A549 (cell line): ENCODE measurements around the gene KCP. TPM values are rescaled to one million over a fixed set of nuclear protein-coding genes. Genes with fewer than 3 reads are reported as not detected.

Source experiments
- ATAC-seq, 2 experiments: fragments of 200-7000 bp in 1 of 2; fragments of >200 bp in 1 of 2; cut with Nextera tagmentation in 1 of 2; cut with Tn5 transposase in 1 of 2; 3 replicates each; pipeline versions ENCODE4 v1.8.0 to v1.9.1; 2018 to 2020; ENCODE audit warnings: mild to moderate bottlenecking in 1 of 2, moderate library complexity in 1 of 2
- CTCF ChIA-PET: fragments of 300-600 bp; sonication (Branson Sonifier 250); formaldehyde crosslinking; extraction: SDS; loops from one replicate; lab custom pipeline; 2021; ENCODE audit warnings: antibody characterized with exemption, inconsistent platforms; lab: Yijun Ruan, JAX
- POLR2A ChIA-PET: fragments of 350-600 bp; formaldehyde crosslinking; extraction: SDS; loops from one replicate; lab custom pipeline; 2021; ENCODE audit warnings: antibody characterized with exemption, inconsistent platforms; lab: Yijun Ruan, JAX
- DNase-seq, 2 experiments: peaks; one replicate each; pipeline versions ENCODE4 v3.0.0 to v3.0.0-alpha.2; 2011 to 2016; ENCODE audit warnings: low read depth in 1 of 2, low spot score in 1 of 2
- FAIRE-seq: peaks from 2 replicates; lab custom pipeline; 2011; peaks lifted over from hg19 to GRCh38; lab: Jason Lieb, UNC
- H3K27ac ChIP-seq, 2 experiments: fragments of >200 bp; sonication (Bioruptor Twin); formaldehyde crosslinking; 3 replicates each; pipeline ENCODE4 v1.5.1; 2016 to 2017
- H3K4me1 ChIP-seq: fragments of >200 bp; sonication (Bioruptor Twin); formaldehyde crosslinking; 3 replicates; pipeline ENCODE4 v1.6.1; 2016
- H3K4me2 ChIP-seq: fragments of >200 bp; sonication (Bioruptor Twin); formaldehyde crosslinking; 3 replicates; pipeline ENCODE4 v1.6.1; 2016
- H3K4me3 ChIP-seq: fragments of >200 bp; sonication (Bioruptor Twin); formaldehyde crosslinking; 3 replicates; pipeline ENCODE4 v1.5.1; 2016
- H3K9me3 ChIP-seq: fragments of >200 bp; sonication (Bioruptor Twin); formaldehyde crosslinking; 3 replicates; pipeline ENCODE4 v1.6.1; 2016
- ATOH8 ChIP-seq: fragments of 250-450 bp; sonication (Bioruptor Pico); IDR thresholded peaks from 2 replicates; pipeline ENCODE4 v1.5.0; 2020; ENCODE audit warnings: low read depth, mild to moderate bottlenecking, moderate library complexity
- BCL3 ChIP-seq: fragments of >200 bp; sonication (Bioruptor Twin); formaldehyde crosslinking; IDR thresholded peaks from 3 replicates; pipeline ENCODE4 v1.6.1; 2016
- BHLHE40 ChIP-seq: IDR thresholded peaks from 2 replicates; pipeline ENCODE4 v1.6.1; 2012; ENCODE audit warnings: low read depth, low read length, inconsistent platforms
- CBX2 ChIP-seq: fragments of 200-600 bp; sonication (generic); IDR thresholded peaks from 2 replicates; pipeline ENCODE4 v1.6.1; 2016; ENCODE audit warnings: low read depth, mild to moderate bottlenecking, borderline replicate concordance
- CEBPB ChIP-seq, 2 experiments: fragments of >200 bp in 1 of 2; sonication (Bioruptor Twin) in 1 of 2; formaldehyde crosslinking in 1 of 2; IDR thresholded peaks; 2 replicates each; pipeline ENCODE4 v1.6.1; 2012 to 2016
- CHD2 ChIP-seq: fragments of 150-350 bp; IDR thresholded peaks from 2 replicates; pipeline ENCODE4 v1.6.1; 2014; ENCODE audit warnings: low read length; ENCODE audit not compliant: partially characterized antibody
- E2F6 ChIP-seq: IDR thresholded peaks from 2 replicates; pipeline ENCODE4 v1.6.1; 2012; ENCODE audit warnings: low read depth, borderline replicate concordance
- EP300 ChIP-seq, 2 experiments: fragments of >200 bp; sonication (Bioruptor Twin); formaldehyde crosslinking; IDR thresholded peaks; 2 replicates in 1 of 2; 3 replicates in 1 of 2; pipeline ENCODE4 v1.6.1; 2016 to 2017
- FOSB ChIP-seq: fragments of 250-450 bp; sonication (Bioruptor Pico); IDR thresholded peaks from 2 replicates; pipeline ENCODE4 v1.5.0; 2020; ENCODE audit warnings: mild to moderate bottlenecking, moderate library complexity
- HDAC2 ChIP-seq: fragments of 200-600 bp; sonication (generic); IDR thresholded peaks from 2 replicates; pipeline ENCODE4 v1.6.1; 2016
- HEYL ChIP-seq: fragments of 250-450 bp; sonication (Bioruptor Pico); IDR thresholded peaks from 2 replicates; pipeline ENCODE4 v1.8.0; 2021; ENCODE audit warnings: mild to moderate bottlenecking, moderate library complexity
- HOXB13 ChIP-seq: fragments of 250-450 bp; sonication (Bioruptor Pico); IDR thresholded peaks from 2 replicates; pipeline ENCODE4 v1.5.0; 2020; ENCODE audit warnings: low read depth, mild to moderate bottlenecking, moderate library complexity
- MAFK ChIP-seq: fragments of 450-650 bp; IDR thresholded peaks from 2 replicates; pipeline ENCODE4 v1.6.1; 2014; ENCODE audit not compliant: partially characterized antibody
- MAZ ChIP-seq: fragments of 150-350 bp; IDR thresholded peaks from 2 replicates; pipeline ENCODE4 v1.6.1; 2014; ENCODE audit warnings: antibody characterized with exemption, low read depth, low read length, borderline replicate concordance
- MYC ChIP-seq: IDR thresholded peaks from 2 replicates; pipeline ENCODE4 v1.6.1; 2012; ENCODE audit warnings: mild to moderate bottlenecking, inconsistent platforms, low read length, improper control_type of control experiment, borderline replicate concordance
- NR3C1 ChIP-seq: fragments of >200 bp; sonication (Bioruptor Twin); formaldehyde crosslinking; IDR thresholded peaks from 3 replicates; pipeline ENCODE4 v1.6.1; 2017
- POLR2AphosphoS2 ChIP-seq: conservative IDR thresholded peaks from 2 replicates; pipeline ENCODE4 v1.6.1; 2012; ENCODE audit warnings: low read length, improper control_type of control experiment, inconsistent platforms
- RARB ChIP-seq: fragments of 250-450 bp; sonication (Bioruptor Pico); IDR thresholded peaks from 2 replicates; pipeline ENCODE4 v1.8.0; 2021; ENCODE audit warnings: mild to moderate bottlenecking, moderate library complexity
- RCOR1 ChIP-seq: fragments of 150-350 bp; IDR thresholded peaks from 2 replicates; pipeline ENCODE4 v1.6.1; 2014; ENCODE audit warnings: antibody characterized with exemption, low read length, low read depth
- RFX5 ChIP-seq: fragments of 450-650 bp; IDR thresholded peaks from 2 replicates; pipeline ENCODE4 v1.7.1; 2014; ENCODE audit warnings: antibody characterized with exemption, mild to moderate bottlenecking, moderate library complexity
- SREBF2 ChIP-seq: fragments of 450-650 bp; IDR thresholded peaks from 2 replicates; pipeline ENCODE4 v1.6.1; 2014; ENCODE audit warnings: mild to moderate bottlenecking, moderate library complexity
- USF2 ChIP-seq: fragments of 450-650 bp; IDR thresholded peaks from 2 replicates; pipeline ENCODE4 v1.6.1; 2014; ENCODE audit warnings: antibody characterized with exemption
- ZFP36 ChIP-seq: fragments of 450-650 bp; IDR thresholded peaks from 2 replicates; pipeline ENCODE4 v1.6.1; 2014; ENCODE audit warnings: borderline replicate concordance; ENCODE audit not compliant: partially characterized antibody
- ZNF302 ChIP-seq: fragments of 250-450 bp; sonication (Bioruptor Pico); IDR thresholded peaks from 2 replicates; pipeline ENCODE4 v1.9.0; 2021; ENCODE audit warnings: inconsistent platforms, mild to moderate bottlenecking, moderate library complexity
- ZSCAN20 ChIP-seq: fragments of 250-450 bp; sonication (Bioruptor Pico); IDR thresholded peaks from 2 replicates; pipeline ENCODE4 v1.8.0; 2022; ENCODE audit warnings: mild to moderate bottlenecking, moderate library complexity
- WGBS: methylation state at CpG from one replicate; pipeline ENCODE4 v1.1.6; 2017; ENCODE audit errors: missing lambda C conversion rate; 5-methylcytosine and 5-hydroxymethylcytosine counted together
- polyA plus RNA-seq, 4 experiments: library from polyadenylated mRNA; depleted of rRNA in 3 of 4; stranded (reverse); fragments of >200 nt; fragmentation: RNase III in 1 of 4; extraction: RNeasy Plus Mini Kit Qiagen cat#74134 plus additional on column Dnase treatment in 1 of 4; gene quantifications; 2 replicates in 3 of 4; 3 replicates in 1 of 4; pipeline ENCODE4 v1.2.3, GENCODE V29; 2011 to 2017

Gene KCP
- polyA plus RNA-seq, 2 of the 4 experiments (the other 2 are of a cell fraction): 0.14 TPM; not detected in 1

GRCh38 chr7:128849804-128850490 is 60.6 kb downstream of the KCP start:
- ChIA-PET POLR2A (no interaction called here), CTCF (interaction anchor here (0.8 to 1.7 kb wide), 3 partner anchors 8 to 33 kb away, joined by 3 to 5 read pairs (median 4); no protein-coding TSS in a partner anchor)
- no peaks in the 10 kb centered on the region for H3K9me3 ChIP-seq
- no peak overlapping the region for H3K4me3 ChIP-seq
- H3K27ac ChIP-seq: no peak overlapping the region
- H3K4me1 ChIP-seq: no peaks in the 10 kb centered on the region
- DNase-seq (no peak), ATAC-seq (no peak), FAIRE-seq (no peak)
- whole genome bisulfite sequencing: 67% methylated on average over 13 of the region's 18 CpGs
- TF ChIP-seq RCOR1 (no peak), HDAC2 (no peak), USF2 (no peak), CEBPB (IDR thresholded peaks at IDR 0.05) (no peak), CBX2 (no peak)
- H3K4me2 ChIP-seq: no peak overlapping the region

- DNase-seq (no peak), ATAC-seq (no peak), FAIRE-seq (no peak)
- ChIA-PET POLR2A (no interaction called here), CTCF (no interaction called here)
- TF ChIP-seq SREBF2 (no peak), MYC (no peak), FOSB (CRISPR knock-in tag) (no peak), CHD2 (no peak), HOXB13 (CRISPR knock-in tag) (no peak), MAZ (no peak), HEYL (CRISPR knock-in tag) (no peak), BHLHE40 (no peak), RARB (CRISPR knock-in tag) (no peak), EP300 (IDR thresholded peaks at IDR 0.05) (no peak), POLR2AphosphoS2 (no peak), NR3C1 (no peak), ZNF302 (CRISPR knock-in tag) (no peak), MAFK (no peak), E2F6 (no peak)
- Histone ChIP-seq H3K27ac (no peak overlapping the region), H3K4me3 (no peak overlapping the region), H3K4me2 (no peak overlapping the region), H3K4me1 (no peaks in the 10 kb centered on the region), H3K9me3 (no peaks in the 10 kb centered on the region)
- WGBS: 89% methylated on average over 16 of the region's 16 CpGs
These were observed 61.4 kb downstream of the KCP start for GRCh38 chr7:128849156-128849515.

GRCh38 chr7:128848289-128849155 is 62.0 kb downstream of the KCP start:
- Histone ChIP-seq H3K4me3 (no peak overlapping the region), H3K4me1 (no peaks in the 10 kb centered on the region), H3K27ac (no peak overlapping the region), H3K9me3 (no peaks in the 10 kb centered on the region), H3K4me2 (no peak overlapping the region)
- ChIA-PET POLR2A (no interaction called here), CTCF (interaction anchor here (4.0 kb wide), 1 partner anchor 31 kb away, joined by 11 read pairs; no protein-coding TSS in a partner anchor)
- TF ChIP-seq RFX5 (no peak), E2F6 (no peak), MAZ (no peak), ATOH8 (CRISPR knock-in tag) (no peak), HOXB13 (CRISPR knock-in tag) (no peak), ZFP36 (no peak), ZSCAN20 (CRISPR knock-in tag) (no peak), BCL3 (no peak), RARB (CRISPR knock-in tag) (no peak)
- DNase-seq (no peak), ATAC-seq (no peak), FAIRE-seq (no peak)
- 78% methylated on average over 18 of the region's 31 CpGs for WGBS
